ENCODE results near the gene SNAPC2. TPM values are rescaled to one million over a fixed set of nuclear protein-coding genes. Genes with fewer than 3 reads are reported as not detected.

Gene SNAPC2
- total RNA-seq, 1 experiment from 2014 or later: 24.1 TPM

DNA sequence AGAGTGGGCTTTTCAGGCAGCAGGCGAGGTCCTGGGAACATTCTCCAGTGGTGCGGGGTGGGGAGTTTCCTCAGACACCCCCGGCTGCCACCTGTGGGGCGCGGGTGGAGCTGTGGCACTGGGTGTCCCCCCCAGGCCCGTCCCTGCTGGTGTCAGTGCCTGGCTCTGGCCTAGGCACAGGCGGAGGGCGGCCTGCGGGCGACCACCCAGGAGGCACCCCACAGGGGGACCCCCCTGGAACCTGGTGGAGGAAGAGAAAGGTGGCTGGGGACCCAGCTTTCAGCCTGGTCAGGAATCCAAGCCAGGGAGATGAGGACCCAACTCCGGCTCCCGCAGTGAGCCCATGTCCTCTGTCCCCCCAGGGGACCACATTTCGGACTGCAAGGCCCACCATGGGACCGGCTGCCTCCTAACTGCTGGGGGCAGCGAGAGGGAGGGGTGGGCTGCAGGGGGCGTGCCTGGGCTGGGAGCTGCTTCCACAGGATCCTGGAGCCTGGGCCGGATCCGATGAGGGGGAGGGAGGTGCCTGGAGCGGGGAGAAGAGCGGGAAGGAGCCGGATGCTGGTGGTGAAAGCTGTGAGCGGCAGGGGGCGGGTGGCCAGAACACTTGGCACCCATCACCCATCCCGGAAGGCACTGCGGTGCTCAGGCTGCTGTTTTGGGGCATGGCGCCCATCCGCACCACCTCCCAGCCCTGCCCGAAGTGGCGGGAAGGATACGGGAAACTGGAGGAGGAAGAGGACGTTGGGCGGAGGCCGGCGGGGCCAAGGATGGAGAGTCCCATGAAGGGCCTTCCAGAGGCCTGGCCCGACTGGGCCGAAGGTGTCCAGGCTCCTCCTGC is 11.3 kb downstream of the SNAPC2 start:
- H3K36me3 Mint-ChIP-seq (ENCODE audit: insufficient read depth, unreplicated experiment): peaks cover 74% of the 10 kb centered on the region
- no peak for TF ChIP-seq CTCF (IDR thresholded peaks at IDR 0.05; ENCODE audit: unreplicated experiment)
- peaks cover 13% of the 10 kb centered on the region for H3K4me1 Mint-ChIP-seq (ENCODE audit: insufficient read depth, unreplicated experiment)
- no TSS peak for BruUV-seq (replicated peaks)
- no peak overlapping the region for H3K4me3 Mint-ChIP-seq (ENCODE audit: unreplicated experiment)
- intact Hi-C loops (cut with micrococcal nuclease): no loop called here
- ChIA-PET CTCF (interaction anchor here (0.6 to 1.6 kb wide), 3 partner anchors 12 to 758 kb away, joined by 3 to 15 read pairs (median 3); partner anchors contain the start of genes SNAPC2 and TIMM44), POLR2A (interaction anchor here (3.5 to 5.2 kb wide), 2 partner anchors 11 kb away, joined by 27 to 56 read pairs; partner anchors contain the start of genes SNAPC2 and TIMM44)
- no peak for DNase-seq (ENCODE audit: unreplicated experiment)
- peak overlapping the region; percentile 12 for H3K27ac Mint-ChIP-seq (ENCODE audit: low read depth, unreplicated experiment)
- no peaks in the 10 kb centered on the region for H3K27me3 Mint-ChIP-seq (ENCODE audit: insufficient read depth, unreplicated experiment)
- no peaks in the 10 kb centered on the region for H3K9me3 Mint-ChIP-seq (ENCODE audit: unreplicated experiment)

GRCh38 chr19:7932276-7932929 is 12.3 kb downstream of the SNAPC2 start:
- H3K36me3 Mint-ChIP-seq (ENCODE audit: insufficient read depth, unreplicated experiment): peaks cover 81% of the 10 kb centered on the region
- no peaks in the 10 kb centered on the region for H3K9me3 Mint-ChIP-seq (ENCODE audit: unreplicated experiment)

GRCh38 chr19:7932930-7933300 is 12.8 kb downstream of the SNAPC2 start:
- intact Hi-C loops (cut with micrococcal nuclease): no loop called here
- no peak for TF ChIP-seq CTCF (IDR thresholded peaks at IDR 0.05; ENCODE audit: unreplicated experiment)
- Mint-ChIP-seq H3K36me3 (ENCODE audit: insufficient read depth, unreplicated experiment) (peaks cover 85% of the 10 kb centered on the region), H3K9me3 (ENCODE audit: unreplicated experiment) (no peaks in the 10 kb centered on the region), H3K4me1 (ENCODE audit: insufficient read depth, unreplicated experiment) (peaks cover 13% of the 10 kb centered on the region), H3K27me3 (ENCODE audit: insufficient read depth, unreplicated experiment) (no peaks in the 10 kb centered on the region), H3K4me3 (ENCODE audit: unreplicated experiment) (no peak overlapping the region), H3K27ac (ENCODE audit: low read depth, unreplicated experiment) (no peak overlapping the region)
- ChIA-PET CTCF (interaction anchor here (0.5 kb wide), 1 partner anchor 11 kb away, joined by 3 read pairs; no protein-coding TSS in a partner anchor), POLR2A (no interaction called here)
- no TSS peak for BruUV-seq (replicated peaks)
- DNase-seq (ENCODE audit: unreplicated experiment): no peak

More at GRCh38 chr19:7932276-7932929, 12.3 kb downstream of the SNAPC2 start:
- no TSS peak for BruUV-seq (replicated peaks)
- H3K4me1 Mint-ChIP-seq (ENCODE audit: insufficient read depth, unreplicated experiment): peaks cover 13% of the 10 kb centered on the region
- H3K27ac Mint-ChIP-seq (ENCODE audit: low read depth, unreplicated experiment): no peak overlapping the region
- ChIA-PET CTCF (interaction anchor here (0.7 kb wide), 1 partner anchor 415 kb away, joined by 5 read pairs; no protein-coding TSS in a partner anchor), POLR2A (no interaction called here)
- no peak overlapping the region for H3K4me3 Mint-ChIP-seq (ENCODE audit: unreplicated experiment)
- H3K27me3 Mint-ChIP-seq (ENCODE audit: insufficient read depth, unreplicated experiment): no peaks in the 10 kb centered on the region
- intact Hi-C loops (cut with micrococcal nuclease): no loop called here
- no peak for TF ChIP-seq CTCF (IDR thresholded peaks at IDR 0.05; ENCODE audit: unreplicated experiment)
- no peak for DNase-seq (ENCODE audit: unreplicated experiment)

GRCh38 chr19:7933411-7933810 is 13.3 kb downstream of the SNAPC2 start:
- peaks cover 85% of the 10 kb centered on the region for H3K36me3 Mint-ChIP-seq (ENCODE audit: insufficient read depth, unreplicated experiment)
- BruUV-seq (replicated peaks): no TSS peak
- H3K27me3 Mint-ChIP-seq (ENCODE audit: insufficient read depth, unreplicated experiment): no peaks in the 10 kb centered on the region
- ChIA-PET POLR2A (no interaction called here), CTCF (interaction anchor here (0.5 kb wide), 1 partner anchor 11 kb away, joined by 3 read pairs; no protein-coding TSS in a partner anchor)
- H3K4me3 Mint-ChIP-seq (ENCODE audit: unreplicated experiment): no peak overlapping the region
- no peak for DNase-seq (ENCODE audit: unreplicated experiment)
- no peak for TF ChIP-seq CTCF (IDR thresholded peaks at IDR 0.05; ENCODE audit: unreplicated experiment)
- H3K9me3 Mint-ChIP-seq (ENCODE audit: unreplicated experiment): no peaks in the 10 kb centered on the region
- intact Hi-C loops (cut with micrococcal nuclease): no loop called here
- no peak overlapping the region for H3K27ac Mint-ChIP-seq (ENCODE audit: low read depth, unreplicated experiment)
- H3K4me1 Mint-ChIP-seq (ENCODE audit: insufficient read depth, unreplicated experiment): peaks cover 10% of the 10 kb centered on the region

Data from MCF 10A (cell line).